ENCODE data around the gene P2RX2.

Gene P2RX2

DNA sequence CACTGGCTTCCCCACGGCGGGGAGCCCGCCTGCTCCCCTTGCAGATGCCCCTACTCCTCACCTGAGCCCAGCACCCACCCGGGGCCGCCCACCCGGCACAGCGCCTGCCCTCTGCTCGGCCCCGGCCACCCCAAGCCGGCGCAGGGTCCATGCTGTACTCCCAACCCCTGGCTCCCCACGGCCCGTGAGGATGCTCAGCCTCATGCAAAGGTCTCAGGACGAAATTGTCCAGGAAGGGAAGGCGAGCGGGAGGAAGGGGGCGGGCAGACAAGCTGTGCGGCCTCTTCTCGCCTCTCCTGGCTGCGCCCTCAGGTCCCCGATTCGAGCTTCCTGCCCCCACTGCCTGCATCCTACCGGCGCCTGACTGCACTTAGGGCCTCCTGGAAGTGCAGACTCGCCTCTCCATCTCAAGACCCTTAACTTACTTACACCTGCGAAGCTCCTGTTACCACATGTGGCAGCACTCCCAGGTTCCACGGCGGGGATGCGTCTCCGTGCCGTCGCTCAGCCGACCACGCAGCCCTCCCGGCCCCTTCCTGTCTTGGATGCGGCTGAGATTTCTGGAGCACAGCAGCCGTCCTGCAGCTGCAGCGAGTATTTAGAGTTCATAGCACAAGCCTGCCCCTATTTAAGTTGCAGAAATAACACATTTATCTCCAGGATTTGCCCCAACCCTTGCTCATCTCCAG lies 26.1 kb upstream of the P2RX2 start:
- TF ChIP-seq, protein P1, sequence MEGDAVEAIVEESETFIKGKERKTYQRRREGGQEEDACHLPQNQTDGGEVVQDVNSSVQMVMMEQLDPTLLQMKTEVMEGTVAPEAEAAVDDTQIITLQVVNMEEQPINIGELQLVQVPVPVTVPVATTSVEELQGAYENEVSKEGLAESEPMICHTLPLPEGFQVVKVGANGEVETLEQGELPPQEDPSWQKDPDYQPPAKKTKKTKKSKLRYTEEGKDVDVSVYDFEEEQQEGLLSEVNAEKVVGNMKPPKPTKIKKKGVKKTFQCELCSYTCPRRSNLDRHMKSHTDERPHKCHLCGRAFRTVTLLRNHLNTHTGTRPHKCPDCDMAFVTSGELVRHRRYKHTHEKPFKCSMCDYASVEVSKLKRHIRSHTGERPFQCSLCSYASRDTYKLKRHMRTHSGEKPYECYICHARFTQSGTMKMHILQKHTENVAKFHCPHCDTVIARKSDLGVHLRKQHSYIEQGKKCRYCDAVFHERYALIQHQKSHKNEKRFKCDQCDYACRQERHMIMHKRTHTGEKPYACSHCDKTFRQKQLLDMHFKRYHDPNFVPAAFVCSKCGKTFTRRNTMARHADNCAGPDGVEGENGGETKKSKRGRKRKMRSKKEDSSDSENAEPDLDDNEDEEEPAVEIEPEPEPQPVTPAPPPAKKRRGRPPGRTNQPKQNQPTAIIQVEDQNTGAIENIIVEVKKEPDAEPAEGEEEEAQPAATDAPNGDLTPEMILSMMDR (IDR thresholded peaks at IDR 0.05): no peak

DNA sequence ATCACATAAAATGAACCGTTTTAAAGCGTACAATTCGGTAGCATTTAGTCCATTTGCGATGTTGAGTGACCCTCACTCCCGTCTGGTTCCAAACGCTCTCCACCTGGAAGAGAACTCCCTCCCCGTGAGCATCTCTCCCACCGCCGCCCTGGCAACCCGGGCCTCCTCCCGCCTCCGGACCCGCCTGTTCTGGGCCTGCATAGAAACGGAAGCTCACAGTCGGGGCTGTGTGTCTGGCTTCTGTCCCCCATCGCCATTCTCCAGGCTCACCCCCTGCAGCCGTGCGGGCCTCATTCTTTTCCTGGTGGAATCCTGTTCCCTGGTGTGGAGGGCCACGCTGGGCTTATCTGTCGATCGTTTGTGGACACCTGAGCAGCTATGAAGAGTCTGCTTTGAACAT lies 25.5 kb upstream of the P2RX2 start:
- TF ChIP-seq, protein P1 (IDR thresholded peaks at IDR 0.05): no peak

DNA sequence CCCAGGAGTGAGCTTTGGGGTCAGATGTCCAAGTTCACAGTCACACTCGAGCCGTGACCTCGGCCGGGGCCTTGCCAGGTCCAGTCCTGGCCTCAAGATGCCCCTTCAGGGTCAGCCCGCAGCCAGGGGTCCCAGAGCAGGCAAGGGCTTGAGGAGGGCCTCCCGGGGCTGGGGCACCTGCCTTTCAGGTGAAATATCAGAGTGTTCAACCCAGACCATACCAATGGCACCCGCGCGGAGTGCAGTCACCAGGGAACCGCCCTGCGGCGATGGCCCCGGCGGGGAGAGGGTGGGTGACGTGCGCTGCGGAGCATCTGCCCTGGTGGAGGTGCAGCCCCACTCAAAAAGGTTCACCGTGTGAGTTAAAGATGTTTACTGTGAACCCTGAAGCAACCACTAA lies 25.1 kb upstream of the P2RX2 start:
- TF ChIP-seq, protein P1 (IDR thresholded peaks at IDR 0.05): no peak

DNA sequence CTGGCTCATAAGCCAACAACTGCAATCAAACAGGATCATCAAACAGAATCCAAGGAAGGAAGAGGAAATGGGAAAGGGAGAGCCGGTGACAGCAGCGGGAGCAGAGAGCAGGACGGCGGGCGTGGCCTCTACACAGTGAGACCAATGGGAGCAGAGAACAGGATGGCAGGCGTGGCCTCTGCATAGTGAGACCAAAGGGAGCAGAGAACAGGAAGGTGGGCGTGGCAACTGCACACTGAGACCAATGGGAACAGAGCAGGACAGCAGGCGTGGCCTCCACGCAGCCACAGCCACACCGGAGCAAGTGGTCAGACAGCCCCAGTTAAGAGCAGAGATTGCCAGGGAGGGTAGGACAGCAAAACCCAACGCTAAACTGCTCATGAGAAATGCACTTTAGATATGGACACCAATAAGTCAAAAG lies 24.6 kb upstream of the P2RX2 start:
- TF ChIP-seq, protein P1 (IDR thresholded peaks at IDR 0.05): no peak

DNA sequence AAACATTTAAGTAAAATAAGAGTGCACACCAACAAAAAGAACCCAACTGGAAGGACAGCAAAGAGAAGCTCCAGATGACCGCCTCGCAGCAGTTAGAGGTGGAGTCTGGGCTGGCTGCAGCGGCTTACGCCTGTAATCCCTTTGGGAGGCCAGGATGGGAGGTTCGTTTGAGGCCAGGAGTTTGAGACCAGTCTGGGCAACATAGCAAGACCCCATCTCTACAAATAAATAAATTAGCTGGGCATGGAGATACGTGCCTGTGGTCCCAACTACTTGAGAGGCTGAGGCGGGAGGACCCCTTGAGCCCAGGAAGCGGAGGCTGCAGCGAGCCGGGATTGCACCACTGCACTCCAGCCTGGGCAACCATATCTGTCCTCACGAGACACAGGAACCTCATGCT lies 23.4 kb upstream of the P2RX2 start:
- TF ChIP-seq, protein P1 (IDR thresholded peaks at IDR 0.05): no peak

DNA sequence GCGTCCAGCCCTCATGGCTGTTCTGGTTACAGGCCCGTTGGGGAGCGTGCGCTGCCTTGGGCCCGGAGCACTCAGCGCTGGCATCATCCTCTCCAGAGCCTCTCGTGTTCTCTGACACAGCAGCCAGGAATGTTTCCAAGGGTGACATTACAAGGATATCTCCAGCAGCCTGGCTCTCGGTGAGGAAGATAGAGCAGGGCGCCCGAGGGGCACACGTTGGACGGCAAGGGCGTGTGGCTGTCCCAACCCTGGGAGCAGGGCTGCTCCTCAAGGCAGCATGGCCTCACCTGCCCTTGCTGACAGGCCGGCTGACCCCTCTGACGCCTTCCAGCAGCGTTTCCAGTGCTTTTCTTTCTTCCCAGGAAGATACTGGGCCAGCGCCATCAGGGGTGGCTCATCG lies 22.6 kb upstream of the P2RX2 start:
- TF ChIP-seq, protein P1 (IDR thresholded peaks at IDR 0.05): no peak

DNA sequence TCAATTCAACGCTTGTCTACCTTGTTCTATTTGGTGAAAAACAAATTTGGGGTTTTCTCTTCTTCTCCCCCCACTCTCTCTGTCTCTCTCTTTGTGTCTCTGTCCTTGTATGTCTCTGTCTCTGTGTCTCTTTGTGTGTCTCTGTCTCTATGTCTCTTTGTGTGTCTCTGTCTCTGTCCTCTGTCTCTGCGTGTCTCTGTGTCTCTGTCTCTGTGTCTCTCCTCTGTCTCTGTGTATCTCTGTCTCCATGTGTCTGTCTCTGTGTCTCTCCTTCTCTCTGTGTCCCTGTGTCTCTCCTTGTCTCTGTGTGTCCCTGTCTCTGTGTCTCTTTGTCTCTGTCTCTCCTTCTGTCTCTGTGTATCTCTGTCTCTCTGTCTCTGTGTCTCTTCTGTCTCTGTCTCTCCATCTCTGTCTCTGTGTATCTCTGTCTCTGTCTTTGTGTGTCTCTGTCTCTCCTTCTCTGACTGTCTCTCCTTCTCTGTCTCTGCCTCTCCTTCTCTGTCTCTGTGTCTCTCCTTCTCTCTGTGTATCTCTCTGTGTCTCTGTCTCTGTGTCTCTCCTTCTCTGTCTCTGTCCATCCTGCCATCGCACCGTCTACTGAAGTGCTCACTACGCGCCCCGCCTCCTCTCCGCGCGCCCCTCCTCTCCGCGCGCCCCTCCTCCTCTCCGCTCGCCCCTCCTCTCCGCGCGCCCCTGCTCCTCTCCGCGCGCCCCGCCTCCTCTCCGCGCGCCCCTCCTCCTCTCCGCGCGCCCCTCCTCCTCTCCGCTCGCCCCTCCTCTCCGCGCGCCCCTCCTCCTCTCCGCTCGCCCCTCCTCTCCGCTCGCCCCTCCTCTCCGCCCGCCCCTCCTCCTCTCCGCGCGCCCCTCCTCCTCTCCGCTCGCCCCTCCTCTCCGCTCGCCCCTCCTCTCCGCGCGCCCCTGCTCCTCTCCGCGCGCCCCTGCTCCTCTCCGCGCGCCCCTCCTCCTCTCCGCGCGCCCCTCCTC lies 21.0 kb upstream of the P2RX2 start:
- TF ChIP-seq, protein P1 (IDR thresholded peaks at IDR 0.05): no peak
